HCT116 (cell line): ENCODE results near the gene HAPLN1. TPM values are rescaled to one million over a fixed set of nuclear protein-coding genes. Genes with fewer than 3 reads are reported as not detected.

Experiments used
- ATAC-seq: fragments of 200-7000 bp; cut with Tn5 transposase; 2 replicates; pipeline ENCODE4 v1.9.1; 2020; ENCODE audit warnings: mild to moderate bottlenecking, moderate library complexity
- BruUV-seq: library from RNA; stranded (reverse); fragments of 400-500 nt; replicated peaks from 2 replicates; lab custom pipeline; 2021; lab: Mats Ljungman, UMichigan
- CTCF ChIA-PET: fragments of 300-600 bp; sonication (Branson Sonifier 250); formaldehyde crosslinking; loops from one replicate; lab custom pipeline; 2021; ENCODE audit warnings: antibody characterized with exemption; lab: Charles Lee
- POLR2A ChIA-PET: fragments of 300-600, 350-600 bp; sonication (Branson Sonifier 250); formaldehyde crosslinking; loops from one replicate; lab custom pipeline; 2021; ENCODE audit warnings: antibody characterized with exemption; lab: Charles Lee
- RAD21 ChIA-PET, 2 experiments: fragments of 300-600 bp; sonication (Branson Sonifier 250); formaldehyde crosslinking; loops; one replicate each; lab custom pipeline; 2023; ENCODE audit warnings: low total read pairs in 2 of 2; ENCODE audit not compliant: uncharacterized antibody in 2 of 2, unreplicated experiment in 2 of 2, low non-redundant PET in 1 of 2; lab: Charles Lee
- DNase-seq: peaks from one replicate; pipeline ENCODE4 v3.0.0-alpha.2; 2010; ENCODE audit warnings: low read depth, low spot score
- H2AFZ ChIP-seq: fragments of 200-600 bp; shearing (Covaris generic), sonication (generic); 2 replicates; pipeline ENCODE4 v1.6.1; 2017; ENCODE audit warnings: low read depth, mixed run types, mixed read lengths, antibody characterized with exemption, low read length; ENCODE audit not compliant: poor library complexity, severe bottlenecking
- H3K27ac ChIP-seq: 2 replicates; pipeline ENCODE4 v1.5.1; 2012; ENCODE audit warnings: low read depth, low read length
- H3K27me3 ChIP-seq: fragments of 200-600 bp; sonication (generic); 2 replicates; pipeline ENCODE4 v1.6.1; 2016; ENCODE audit warnings: mixed run types, low read length, mixed read lengths; ENCODE audit not compliant: insufficient read depth
- H3K36me3 ChIP-seq, 2 experiments: fragments of 200-500 bp in 1 of 2; fragments of 200-600 bp in 1 of 2; sonication (Bioruptor generic) in 1 of 2; sonication (generic) in 1 of 2; 2 replicates each; pipeline versions ENCODE4 v1.5.1 to v1.6.1; 2014 to 2016; ENCODE audit warnings: low read length in 2 of 2, inconsistent platforms in 1 of 2, mixed read lengths in 1 of 2, mixed run types in 1 of 2; ENCODE audit not compliant: insufficient read depth in 2 of 2, control insufficient read depth in 1 of 2
- H3K4me1 ChIP-seq, 2 experiments: fragments of 200-600 bp in 1 of 2; sonication (generic) in 1 of 2; 2 replicates each; pipeline versions ENCODE4 v1.5.1 to v1.6.1; 2012 to 2017; ENCODE audit warnings: low read length in 2 of 2, inconsistent platforms in 1 of 2, mild to moderate bottlenecking in 1 of 2, mixed read lengths in 1 of 2, mixed run types in 1 of 2, moderate library complexity in 1 of 2; ENCODE audit not compliant: insufficient read depth in 2 of 2, control insufficient read depth in 1 of 2
- H3K4me2 ChIP-seq: fragments of 200-600 bp; sonication (generic); 2 replicates; pipeline ENCODE4 v1.6.1; 2017; ENCODE audit warnings: mixed run types, low read length, mixed read lengths
- H3K4me3 ChIP-seq, 2 experiments: fragments of 200-600 bp in 1 of 2; sonication (generic) in 1 of 2; replicated peaks in 1 of 2; 2 replicates each; pipeline ENCODE4 v1.5.1; 2011 to 2016; ENCODE audit warnings: low read length in 2 of 2, control low read depth in 1 of 2, low read depth in 1 of 2, mild to moderate bottlenecking in 1 of 2, mixed read lengths in 1 of 2, mixed run types in 1 of 2
- H3K79me2 ChIP-seq: fragments of 200-600 bp; sonication (generic); 2 replicates; pipeline ENCODE4 v1.6.1; 2017; ENCODE audit warnings: mild to moderate bottlenecking, mixed run types, low read length, moderate library complexity, mixed read lengths; ENCODE audit not compliant: insufficient read depth
- H3K9ac ChIP-seq: fragments of 200-600 bp; sonication (generic); 2 replicates; pipeline ENCODE4 v1.6.1; 2016; ENCODE audit warnings: low read length, mixed read lengths
- H3K9me2 ChIP-seq: fragments of 200-600 bp; sonication (generic), shearing (Covaris generic); 2 replicates; pipeline ENCODE4 v1.6.1; 2017; ENCODE audit warnings: mixed run types, mild to moderate bottlenecking, moderate library complexity; ENCODE audit not compliant: insufficient read depth
- H3K9me3 ChIP-seq, 2 experiments: fragments of 200-500 bp in 1 of 2; fragments of 200-600 bp in 1 of 2; sonication (Bioruptor generic) in 1 of 2; sonication (generic) in 1 of 2; 2 replicates each; pipeline ENCODE4 v1.6.1; 2014 to 2017; ENCODE audit warnings: low read length in 2 of 2, mixed read lengths in 2 of 2, inconsistent platforms in 1 of 2, low read depth in 1 of 2, mild to moderate bottlenecking in 1 of 2, mixed run types in 1 of 2, moderate library complexity in 1 of 2; ENCODE audit not compliant: control insufficient read depth in 1 of 2, insufficient read depth in 1 of 2
- H4K20me1 ChIP-seq: fragments of 200-600 bp; sonication (generic), shearing (Covaris generic); 2 replicates; pipeline ENCODE4 v1.6.1; 2017; ENCODE audit warnings: mixed run types, mild to moderate bottlenecking, moderate library complexity; ENCODE audit not compliant: insufficient read depth
- CBX3 ChIP-seq: IDR thresholded peaks from 2 replicates; pipeline ENCODE4 v1.6.1; 2012; ENCODE audit warnings: low read depth
- CEBPB ChIP-seq: IDR thresholded peaks from 2 replicates; pipeline ENCODE4 v1.6.1; 2012; ENCODE audit warnings: low read depth
- EGR1 ChIP-seq: IDR thresholded peaks from 2 replicates; pipeline ENCODE4 v1.6.1; 2012; ENCODE audit warnings: low read depth
- JUND ChIP-seq: IDR thresholded peaks from 2 replicates; pipeline ENCODE4 v1.6.1; 2012
- RAD21 ChIP-seq: IDR thresholded peaks from 2 replicates; pipeline ENCODE4 v1.6.1; 2012; ENCODE audit warnings: low read depth, mild to moderate bottlenecking
- SRF ChIP-seq: IDR thresholded peaks from 2 replicates; pipeline ENCODE4 v1.6.1; 2012; ENCODE audit warnings: low read depth
- TCF7L2 ChIP-seq: IDR thresholded peaks from 2 replicates; pipeline ENCODE4 v1.7.0; 2011; ENCODE audit warnings: borderline replicate concordance, inconsistent platforms; ENCODE audit not compliant: insufficient read depth, insufficient read length; ENCODE audit errors: extremely low read depth
- YY1 ChIP-seq: IDR thresholded peaks from 2 replicates; pipeline ENCODE4 v1.6.1; 2011; ENCODE audit warnings: low read length, low read depth, moderate library complexity, mild to moderate bottlenecking; ENCODE audit not compliant: insufficient replicate concordance; ENCODE audit errors: extremely low read depth
- ZNF274 ChIP-seq: fragments of 200-500 bp; sonication (Bioruptor generic); IDR thresholded peaks from 2 replicates; pipeline ENCODE4 v1.6.1; 2014; ENCODE audit warnings: mild to moderate bottlenecking, low read depth, low read length, inconsistent platforms
- intact Hi-C: fragments of 100-400 bp; cut with micrococcal nuclease; formaldehyde crosslinking; loops from 2 replicates; pipeline ENCODE4 v1.10.0; 2022
- total RNA-seq: library from RNA; stranded (reverse); gene quantifications from one replicate; pipeline ENCODE4 v1.2.1, GENCODE V29; 2021; ENCODE audit not compliant: unreplicated experiment
- TF ChIP-seq, protein P1 (sequence below): IDR thresholded peaks from 2 replicates; pipeline ENCODE4 v1.6.1; 2012
- TF ChIP-seq, protein P2 (sequence below), 3 experiments: fragments of 200-600 bp in 1 of 3; sonication (generic) in 1 of 3; IDR thresholded peaks in 2 of 3; conservative IDR thresholded peaks in 1 of 3; 2 replicates each; pipeline ENCODE4 v1.5.1; 2012 to 2017; ENCODE audit warnings: low read depth in 2 of 3, low read length in 2 of 3, antibody characterized with exemption in 1 of 3, borderline replicate concordance in 1 of 3, control low read depth in 1 of 3, mild to moderate bottlenecking in 1 of 3, mixed read lengths in 1 of 3, mixed run types in 1 of 3, moderate library complexity in 1 of 3; ENCODE audit not compliant: insufficient read depth in 1 of 3

The HAPLN1 gene
- total RNA-seq, 1 experiment from 2014 or later = 0.05 TPM

DNA sequence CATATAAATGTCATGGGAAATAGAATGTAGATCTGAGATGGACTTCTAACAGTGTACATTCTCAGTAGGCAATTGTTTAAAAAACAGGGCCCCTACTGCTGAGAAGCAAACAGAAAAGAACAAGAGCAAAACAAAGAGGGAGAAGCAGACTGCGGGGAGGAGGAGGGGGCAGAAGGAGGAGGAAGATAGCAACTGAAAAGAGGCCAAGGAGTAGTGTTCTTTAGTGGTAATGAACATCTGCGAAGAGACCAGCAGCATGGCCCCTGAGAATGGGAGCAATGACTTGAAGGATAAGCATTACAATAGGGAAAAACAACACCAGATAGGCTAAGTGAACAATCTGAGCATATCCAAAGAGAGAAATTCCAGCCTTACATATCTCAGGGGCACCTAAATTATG is 36.8 kb downstream of the HAPLN1 start:
- TF ChIP-seq JUND = no peak
- no peak for TF ChIP-seq SRF
- TF ChIP-seq CEBPB = no peak
- no peak for TF ChIP-seq EGR1
- TF ChIP-seq YY1 = no peak
- TF ChIP-seq, protein P1, sequence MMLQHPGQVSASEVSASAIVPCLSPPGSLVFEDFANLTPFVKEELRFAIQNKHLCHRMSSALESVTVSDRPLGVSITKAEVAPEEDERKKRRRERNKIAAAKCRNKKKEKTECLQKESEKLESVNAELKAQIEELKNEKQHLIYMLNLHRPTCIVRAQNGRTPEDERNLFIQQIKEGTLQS = no peak
- no peak for TF ChIP-seq CBX3
- TF ChIP-seq TCF7L2 = no peak
- no peak for TF ChIP-seq RAD21
- TF ChIP-seq, protein P2, sequence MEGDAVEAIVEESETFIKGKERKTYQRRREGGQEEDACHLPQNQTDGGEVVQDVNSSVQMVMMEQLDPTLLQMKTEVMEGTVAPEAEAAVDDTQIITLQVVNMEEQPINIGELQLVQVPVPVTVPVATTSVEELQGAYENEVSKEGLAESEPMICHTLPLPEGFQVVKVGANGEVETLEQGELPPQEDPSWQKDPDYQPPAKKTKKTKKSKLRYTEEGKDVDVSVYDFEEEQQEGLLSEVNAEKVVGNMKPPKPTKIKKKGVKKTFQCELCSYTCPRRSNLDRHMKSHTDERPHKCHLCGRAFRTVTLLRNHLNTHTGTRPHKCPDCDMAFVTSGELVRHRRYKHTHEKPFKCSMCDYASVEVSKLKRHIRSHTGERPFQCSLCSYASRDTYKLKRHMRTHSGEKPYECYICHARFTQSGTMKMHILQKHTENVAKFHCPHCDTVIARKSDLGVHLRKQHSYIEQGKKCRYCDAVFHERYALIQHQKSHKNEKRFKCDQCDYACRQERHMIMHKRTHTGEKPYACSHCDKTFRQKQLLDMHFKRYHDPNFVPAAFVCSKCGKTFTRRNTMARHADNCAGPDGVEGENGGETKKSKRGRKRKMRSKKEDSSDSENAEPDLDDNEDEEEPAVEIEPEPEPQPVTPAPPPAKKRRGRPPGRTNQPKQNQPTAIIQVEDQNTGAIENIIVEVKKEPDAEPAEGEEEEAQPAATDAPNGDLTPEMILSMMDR (IDR thresholded peaks at IDR 0.05 in 2 of 3, conservative IDR thresholded peaks at IDR 0.05 in 1 of 3; ENCODE audit: borderline replicate concordance in 1 of 3, insufficient read depth in 1 of 3, low read depth in 2 of 3, low read length in 2 of 3) = no peak
- TF ChIP-seq ZNF274 = no peak
- Histone ChIP-seq H3K4me3 (no peak overlapping the region), H4K20me1 (no peaks in the 10 kb centered on the region), H2AFZ (no peak overlapping the region), H3K9me2 (no peaks in the 10 kb centered on the region), H3K4me1 (no peaks in the 10 kb centered on the region), H3K9ac (no peak overlapping the region), H3K9me3 (no peaks in the 10 kb centered on the region), H3K36me3 (no peaks in the 10 kb centered on the region), H3K79me2 (no peaks in the 10 kb centered on the region), H3K4me2 (no peak overlapping the region), H3K27ac (no peak overlapping the region), H3K27me3 (no peaks in the 10 kb centered on the region)
- intact Hi-C loops = no loop called here
- CTCF ChIA-PET = interaction anchor here (1.4 kb wide), 1 partner anchor 34 kb away, joined by 3 read pairs; no protein-coding TSS in a partner anchor
- no peak for DNase-seq
- POLR2A ChIA-PET = no interaction called here
- ATAC-seq = no peak
- RAD21 ChIA-PET = no interaction called here
- no TSS peak for BruUV-seq
